Stimulated activated CD8-positive, alpha-beta memory T cell treated with anti-CD3 and anti-CD28 coated beads, Interleukin-12 subunit alpha, Interleukin-12 subunit beta, amount 100 ng/mL, for 4 hours (primary cell): ENCODE measurements around the gene FBXL17.

Source experiments
- DNase-seq: peaks from one replicate; pipeline ENCODE4 v3.0.0-alpha.2; 2020; ENCODE audit warnings: low read depth

FBXL17 gene

DNA sequence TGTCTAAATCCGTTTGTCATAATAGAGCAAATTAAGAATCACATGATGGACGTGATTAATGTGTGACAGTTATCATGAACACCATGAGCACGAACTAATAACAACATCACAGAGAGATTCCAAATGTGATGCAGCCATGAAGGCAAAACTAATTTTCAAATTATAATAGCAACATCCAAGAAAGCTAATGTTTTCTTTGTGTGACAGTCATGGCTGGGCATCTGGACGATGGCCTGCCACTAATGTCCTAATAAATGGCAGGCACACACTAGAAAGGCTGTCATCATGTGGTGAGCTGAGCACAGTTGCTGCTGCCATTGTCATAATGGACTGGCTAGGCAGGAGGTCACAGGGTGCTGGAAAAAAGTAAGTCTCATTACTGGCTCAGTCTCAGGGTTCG is 431.1 kb downstream of the FBXL17 start:
- no peak for DNase-seq

DNA sequence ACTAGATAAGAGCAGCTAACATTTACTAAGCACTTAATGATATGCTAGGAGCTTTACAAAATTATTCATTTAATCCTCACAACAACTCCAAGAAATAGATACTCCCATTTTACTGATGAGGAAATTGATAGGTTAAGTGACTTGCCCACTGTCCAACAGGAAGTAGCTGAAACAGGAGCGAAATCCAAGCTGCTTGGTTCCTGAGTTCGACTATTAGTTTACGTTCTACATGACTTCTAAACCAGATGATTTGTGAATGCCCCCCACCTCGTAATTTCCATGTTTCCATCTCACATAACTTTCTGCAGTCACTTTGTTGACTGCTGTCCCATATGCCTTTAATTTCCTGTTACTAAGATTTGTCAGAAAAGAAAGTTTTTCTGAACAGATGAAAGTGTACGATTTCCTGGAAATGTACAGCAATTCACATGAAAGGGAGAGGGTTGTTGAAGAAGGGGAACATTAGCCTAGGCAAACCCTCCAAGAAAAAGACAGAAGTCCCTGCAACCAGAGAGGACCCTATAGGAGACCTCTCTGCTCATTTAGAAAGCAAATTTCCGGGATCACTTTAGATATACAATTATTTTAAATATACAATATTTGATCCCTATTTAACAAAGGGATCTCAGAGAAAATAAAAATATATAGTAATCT is 432.1 kb downstream of the FBXL17 start:
- DNase-seq = no peak

DNA sequence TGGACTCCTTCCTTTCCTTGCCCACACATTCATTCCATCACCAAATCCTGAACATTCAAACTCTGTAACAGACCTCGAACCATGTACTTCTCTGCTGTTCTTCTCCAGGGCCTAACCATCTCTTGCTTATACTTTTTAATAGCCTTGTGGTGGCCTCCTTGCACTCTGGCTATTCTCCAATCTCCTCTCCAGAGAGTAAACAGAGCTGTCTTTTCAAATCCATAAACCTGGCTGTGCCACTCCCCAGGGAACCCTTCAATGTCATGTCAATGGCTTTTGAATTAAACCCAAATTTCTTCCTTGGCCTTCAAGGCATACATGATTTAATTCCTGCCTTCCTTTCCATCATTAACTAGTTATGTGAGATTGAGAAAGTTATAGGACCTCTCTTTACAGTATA is 433.5 kb downstream of the FBXL17 start:
- DNase-seq = no peak

DNA sequence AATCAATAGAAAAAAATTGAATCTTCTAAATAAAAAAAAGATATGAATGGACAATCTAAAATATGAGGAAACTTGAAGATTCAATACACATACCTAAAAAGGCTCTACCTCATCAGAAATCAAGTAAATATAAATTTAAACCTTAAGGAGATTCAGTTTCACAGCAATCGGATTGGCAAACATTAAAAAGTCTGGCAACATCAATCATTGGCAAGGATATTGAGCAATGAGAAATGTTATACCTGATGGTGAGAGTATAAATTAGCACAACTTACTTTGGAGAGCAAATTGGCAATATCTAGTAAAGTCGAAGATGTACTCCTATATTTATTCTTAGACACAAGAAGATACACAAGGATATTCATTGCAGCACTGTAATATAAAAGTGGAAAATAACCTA is 436.8 kb downstream of the FBXL17 start:
- no peak for DNase-seq

DNA sequence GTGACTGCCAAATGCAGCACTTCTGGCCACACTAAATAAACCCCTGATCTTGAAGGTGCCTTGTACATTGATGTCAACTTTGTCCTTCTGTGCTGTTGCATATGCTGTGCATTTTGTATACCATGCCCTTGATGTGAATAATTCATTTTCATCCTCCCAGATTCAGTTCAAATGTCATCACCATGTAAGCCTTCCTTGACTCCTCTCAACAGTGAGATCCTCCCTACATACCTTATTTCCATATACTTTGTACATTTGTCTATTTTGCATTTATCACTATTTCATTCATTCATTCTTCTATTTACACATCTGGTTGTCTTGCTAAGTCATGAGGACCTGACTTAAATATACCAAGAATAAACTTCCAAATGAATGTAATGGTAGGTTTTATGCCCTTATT is 438.0 kb downstream of the FBXL17 start:
- no peak for DNase-seq

DNA sequence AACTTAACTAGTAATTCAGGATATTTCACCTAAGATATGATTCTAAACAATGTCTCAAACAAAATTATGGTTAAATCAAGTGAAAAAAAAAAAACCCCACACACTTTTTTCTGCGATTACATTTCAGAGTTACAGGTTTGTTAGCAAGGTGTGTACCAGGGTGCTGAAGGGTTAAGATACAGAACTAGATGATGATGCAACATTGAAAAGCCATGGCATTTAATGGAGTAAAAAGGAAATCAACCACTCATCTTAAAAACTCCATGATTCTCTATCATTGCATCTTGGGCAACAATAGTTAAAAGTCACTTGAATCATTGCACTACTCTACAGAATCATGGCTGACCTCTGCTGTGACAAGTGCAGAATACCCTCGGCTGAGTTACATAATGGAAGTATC is 440.9 kb downstream of the FBXL17 start:
- DNase-seq = no peak

DNA sequence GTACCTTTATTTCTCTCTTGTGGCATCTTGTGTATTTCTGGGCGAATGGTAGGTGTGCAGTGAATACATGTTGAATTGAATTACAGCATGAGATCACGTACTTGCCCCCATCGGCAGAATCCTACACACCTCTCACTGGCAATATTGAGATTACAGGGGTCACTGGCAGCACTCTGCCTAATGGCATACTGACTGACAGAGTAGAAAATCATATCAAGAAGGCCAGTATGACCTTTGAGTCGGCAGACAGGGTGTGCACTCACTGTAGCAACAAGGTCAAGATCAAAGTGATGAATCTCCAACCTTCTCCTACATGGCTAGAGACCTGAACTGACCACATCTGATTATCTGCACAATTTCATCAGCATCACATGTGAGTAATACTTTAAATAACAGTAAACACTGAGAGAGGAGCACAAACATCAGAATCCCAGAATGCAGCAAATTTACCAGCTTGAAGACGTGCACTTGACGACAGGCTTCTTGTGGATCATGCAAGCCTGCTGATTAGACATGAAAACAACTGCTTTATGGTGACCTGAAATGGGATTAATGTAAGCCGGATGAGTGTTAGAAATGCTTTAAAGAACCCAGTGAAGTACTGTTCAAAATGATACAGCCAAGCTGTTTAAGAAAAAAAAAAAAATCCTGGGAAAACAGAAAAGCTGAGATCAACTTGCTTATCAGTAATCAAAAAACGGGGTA is 444.1 kb downstream of the FBXL17 start:
- DNase-seq = no peak

DNA sequence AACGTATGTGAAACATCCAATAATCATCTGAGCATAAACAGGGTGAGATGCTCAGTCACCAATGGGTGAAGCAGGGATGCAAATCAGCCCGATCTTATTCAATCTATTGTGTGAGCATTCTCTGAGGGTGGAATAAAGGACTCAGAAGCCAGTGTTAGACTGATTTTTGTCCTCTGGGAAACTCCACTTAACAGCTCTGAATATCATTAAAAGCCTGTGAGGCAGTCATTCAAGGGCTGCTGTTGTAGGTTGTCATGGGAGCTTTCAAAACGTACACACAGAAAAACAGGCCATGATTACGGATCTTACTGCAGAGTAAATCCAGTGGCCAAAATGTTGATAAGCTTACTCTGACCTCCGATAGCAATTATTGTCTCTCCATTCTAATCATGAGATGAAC is 444.7 kb downstream of the FBXL17 start:
- DNase-seq = no peak

DNA sequence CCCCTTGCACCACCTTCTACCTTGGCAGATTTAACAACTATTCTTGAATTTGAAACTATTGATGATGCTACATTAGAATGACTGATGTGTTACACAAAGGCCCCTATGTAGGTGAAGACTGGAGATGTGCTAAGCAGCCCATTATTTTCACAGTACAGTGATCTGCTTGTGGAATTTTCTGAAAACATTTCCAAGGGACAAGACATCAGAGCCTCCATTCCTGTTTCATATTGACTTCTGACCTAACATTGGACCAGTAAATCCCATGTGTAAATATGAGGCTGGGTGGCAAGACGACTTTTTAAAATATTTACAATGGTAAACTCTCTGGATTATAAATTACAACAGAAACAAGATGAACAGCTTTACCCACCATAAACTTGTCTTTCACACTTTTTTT is 445.4 kb downstream of the FBXL17 start:
- DNase-seq = no peak

DNA sequence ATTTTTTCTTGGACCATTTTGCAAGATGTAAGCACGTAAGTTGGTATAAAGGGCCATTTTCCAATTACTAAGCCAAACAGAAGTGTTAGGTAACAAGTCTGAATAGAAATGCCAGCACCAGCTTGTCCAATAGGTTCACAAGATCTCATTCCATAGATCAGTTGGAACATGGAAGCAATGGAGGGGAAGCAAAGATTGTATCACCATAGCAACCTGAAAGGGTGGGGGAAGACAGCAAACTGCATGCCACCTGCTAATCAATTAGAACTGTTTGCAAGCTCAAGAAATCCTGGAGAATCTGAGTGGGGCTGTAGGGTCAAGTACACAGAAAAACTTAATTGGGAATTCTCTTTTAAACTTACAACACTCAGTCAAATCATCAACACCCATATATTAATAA is 446.3 kb downstream of the FBXL17 start:
- no peak for DNase-seq

DNA sequence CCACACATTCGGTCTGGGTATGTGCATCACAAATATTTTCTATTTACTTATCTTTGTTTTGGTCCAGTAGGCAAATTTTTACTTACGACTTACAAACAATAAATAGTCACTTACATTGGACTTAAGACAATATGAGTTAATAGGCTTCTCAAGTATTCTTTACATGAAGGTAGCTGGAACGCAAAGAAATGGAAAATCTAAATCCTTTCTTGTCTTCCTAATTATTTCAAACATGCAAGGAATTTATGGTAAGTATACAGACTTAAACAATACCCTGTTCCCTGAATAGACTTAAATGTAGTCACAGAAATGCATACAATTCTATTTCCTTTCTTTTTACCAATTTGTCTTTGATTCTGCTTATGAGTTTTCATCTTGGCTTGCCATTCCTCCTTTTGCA is 448.6 kb downstream of the FBXL17 start:
- DNase-seq = no peak

DNA sequence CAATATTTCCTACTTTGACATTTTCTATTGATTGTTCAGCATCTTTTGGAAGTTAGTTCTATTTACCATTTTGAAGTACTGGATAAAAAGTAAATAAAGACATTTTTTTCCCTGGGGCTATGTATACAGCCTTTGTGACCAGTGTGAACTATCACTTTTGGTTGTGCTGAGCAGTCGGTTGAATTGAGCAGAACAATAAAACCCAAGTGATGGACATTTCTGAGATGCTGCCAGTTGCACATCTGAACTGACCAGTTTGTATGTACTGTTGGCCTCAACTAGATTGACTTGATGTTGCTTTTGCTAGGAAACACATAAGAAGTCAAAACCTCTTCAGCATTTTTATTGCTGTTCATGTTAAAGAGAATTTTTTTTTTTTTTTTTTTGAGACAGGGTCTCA is 451.0 kb downstream of the FBXL17 start:
- no peak for DNase-seq

DNA sequence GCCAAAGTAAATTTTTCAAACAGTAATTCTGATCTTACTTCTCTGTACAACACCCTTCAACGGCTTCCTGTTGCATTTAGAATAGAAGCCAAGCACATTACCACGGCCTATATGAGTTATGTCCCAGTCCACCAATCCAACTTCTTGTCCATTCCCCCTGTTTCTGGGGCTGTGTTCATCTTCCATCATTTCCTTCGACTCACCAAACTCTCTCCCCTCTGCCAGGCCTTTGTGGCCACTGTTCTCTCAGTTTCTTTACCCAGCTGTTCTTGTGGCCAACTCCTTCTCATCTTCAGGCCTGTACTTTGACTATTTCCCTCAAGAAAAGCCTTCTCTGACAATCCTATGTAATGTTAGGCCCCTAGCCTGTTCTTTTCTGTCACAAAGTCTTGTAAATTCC is 451.8 kb downstream of the FBXL17 start:
- no peak for DNase-seq

DNA sequence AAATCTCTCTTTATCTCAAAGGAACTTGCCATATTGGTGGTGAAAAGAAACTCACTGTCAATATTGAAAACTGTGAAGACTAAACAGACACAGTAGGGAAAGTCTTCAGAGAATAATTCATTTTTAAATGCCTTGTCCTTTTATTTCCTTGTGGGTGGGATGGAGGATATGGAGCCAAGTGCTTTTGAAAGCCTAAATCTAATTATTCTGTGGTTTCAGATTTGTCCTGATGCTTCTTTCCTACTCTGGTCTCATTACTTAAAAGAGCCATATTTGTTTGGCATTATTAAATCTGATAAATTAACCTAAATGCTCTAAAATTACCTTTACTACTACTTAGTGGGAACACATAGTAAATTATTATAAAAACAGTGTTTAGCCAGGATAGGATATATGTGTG is 452.8 kb downstream of the FBXL17 start:
- DNase-seq = no peak

DNA sequence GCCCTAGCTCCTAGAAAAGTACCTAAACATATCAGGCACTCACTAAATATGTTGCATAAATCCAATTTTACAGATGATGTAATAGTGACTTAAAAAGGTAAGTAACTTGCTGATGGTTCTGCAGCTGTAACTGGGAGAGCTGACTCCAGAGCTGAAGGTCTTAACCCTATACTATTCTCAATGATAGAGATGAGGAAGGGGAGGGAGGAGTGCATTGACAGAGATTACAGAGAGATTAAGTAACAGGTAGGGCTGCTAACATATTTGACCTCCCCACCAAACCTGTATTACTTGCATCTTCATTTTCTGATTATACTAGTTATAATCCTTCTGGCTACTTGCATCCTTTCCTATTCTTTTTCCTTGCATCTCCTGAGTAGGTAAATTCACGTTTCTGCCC is 455.8 kb downstream of the FBXL17 start:
- DNase-seq = no peak

DNA sequence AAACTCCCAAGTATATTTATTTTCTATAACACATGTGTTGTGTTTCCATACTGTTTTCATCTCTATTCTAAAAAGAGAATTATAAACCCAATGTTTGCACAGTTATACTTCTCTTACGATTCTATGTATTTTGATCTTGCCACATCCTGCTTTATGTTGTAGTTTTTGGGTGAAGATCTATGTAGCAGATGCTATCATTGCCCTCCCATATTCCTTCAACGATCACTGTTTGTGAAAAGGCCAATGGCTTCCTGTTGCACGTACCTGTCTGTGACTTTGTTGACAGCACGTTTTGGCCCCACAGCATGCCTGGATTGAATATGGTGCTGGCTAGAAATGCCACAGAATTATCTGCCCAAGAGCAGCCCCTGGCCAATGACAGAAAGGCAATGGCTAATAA is 456.7 kb downstream of the FBXL17 start:
- DNase-seq = no peak

DNA sequence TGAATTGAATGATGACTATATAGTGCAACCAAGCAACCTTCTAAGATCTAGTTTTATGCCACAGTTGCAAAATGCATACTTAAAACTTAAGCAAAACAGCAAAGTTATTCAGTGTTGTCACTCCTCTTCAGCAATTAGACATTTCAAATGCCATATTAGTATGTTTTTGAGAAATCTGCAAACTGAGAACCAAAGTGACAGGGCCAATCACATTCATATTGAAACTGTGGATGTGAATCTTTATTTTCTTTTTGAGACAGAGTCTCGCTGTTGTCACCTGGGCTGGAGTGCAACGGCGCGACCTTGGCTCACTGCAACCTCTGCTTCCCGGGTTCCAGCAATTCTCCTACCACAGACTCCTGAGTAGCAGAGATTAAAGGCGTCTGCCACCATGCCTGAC is 461.9 kb downstream of the FBXL17 start:
- no peak for DNase-seq

DNA sequence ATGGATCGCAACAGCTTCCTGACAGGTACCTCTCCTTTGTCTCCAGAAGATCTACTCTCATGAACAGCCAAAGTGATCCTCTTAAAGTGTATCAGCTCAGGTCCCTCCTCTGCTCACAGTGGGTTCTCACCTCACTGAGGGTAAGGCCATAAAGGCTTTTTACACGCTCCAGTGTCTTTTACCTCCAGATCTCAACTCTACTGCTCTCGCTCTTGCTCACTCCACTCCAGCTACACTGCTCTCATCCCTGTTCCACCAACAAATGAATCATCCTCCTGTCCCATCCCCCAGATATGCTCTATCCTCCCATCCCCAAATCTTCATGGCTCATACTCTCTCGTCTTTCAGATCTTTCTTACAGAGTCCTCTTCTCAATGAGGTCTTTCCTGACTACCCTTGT is 462.5 kb downstream of the FBXL17 start:
- DNase-seq = no peak

DNA sequence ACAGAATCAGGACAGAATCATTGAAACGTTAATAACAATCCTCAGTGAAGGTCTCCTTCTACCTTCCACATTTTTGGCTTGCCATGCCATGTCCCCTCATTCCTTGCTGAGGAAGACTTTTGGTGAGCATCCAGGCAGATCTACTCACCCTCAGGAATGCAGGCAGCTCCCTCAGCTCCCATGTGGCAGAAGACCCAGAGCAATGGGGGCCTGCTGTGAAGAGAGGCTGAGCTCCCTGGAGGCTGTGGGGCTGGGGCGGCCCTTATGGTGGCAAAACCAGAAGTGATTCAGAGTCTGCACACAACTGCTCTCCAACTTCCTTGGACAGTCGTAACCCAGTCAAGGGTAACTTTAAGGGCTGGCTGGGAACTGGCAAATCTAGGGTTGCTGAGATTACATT is 463.9 kb downstream of the FBXL17 start:
- DNase-seq = no peak

DNA sequence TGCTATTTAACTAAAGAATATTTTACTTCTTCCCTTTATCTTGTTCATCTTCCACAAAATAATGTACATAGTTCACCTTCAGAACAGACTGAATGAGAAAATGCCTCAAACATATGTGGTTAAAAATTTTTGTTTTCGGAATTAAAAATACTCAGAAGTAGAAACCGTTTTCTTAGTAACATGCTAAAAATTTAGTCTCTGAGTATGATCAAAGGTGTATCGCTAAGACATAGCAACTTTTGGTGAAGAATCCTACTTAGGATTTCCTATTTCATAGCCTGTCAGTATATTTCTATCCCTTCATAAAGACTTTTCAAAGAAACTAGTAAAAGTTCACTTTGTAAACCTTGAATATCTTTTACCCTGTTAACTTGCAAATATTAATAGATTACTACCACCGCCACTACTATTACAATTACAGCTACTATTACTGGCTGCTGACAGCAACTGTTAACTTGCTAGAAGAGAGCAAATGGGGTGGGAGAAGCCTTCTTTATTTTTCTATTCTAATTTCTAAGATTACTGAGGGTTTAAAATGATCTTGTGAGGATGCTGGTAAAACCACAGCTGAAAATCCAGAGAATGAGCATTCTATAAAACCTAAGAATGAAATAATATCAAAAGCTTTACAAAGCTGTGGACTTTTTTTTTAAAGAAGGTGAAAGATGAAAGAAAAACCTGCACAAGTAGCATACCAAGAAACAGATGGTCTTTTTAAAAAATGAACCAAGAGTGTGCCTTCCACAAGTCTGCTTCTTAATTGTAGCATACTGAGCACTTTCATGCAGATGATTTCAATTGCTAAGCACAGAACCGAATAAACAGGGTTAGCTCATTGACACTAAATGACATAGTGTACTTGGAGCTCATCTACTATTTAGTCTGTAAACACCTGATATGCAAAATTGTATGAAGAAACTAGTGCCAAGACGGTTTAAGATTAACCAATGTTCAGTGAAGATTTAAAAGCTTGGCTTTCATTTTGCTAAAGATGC is 464.9 kb downstream of the FBXL17 start:
- no peak for DNase-seq

DNA sequence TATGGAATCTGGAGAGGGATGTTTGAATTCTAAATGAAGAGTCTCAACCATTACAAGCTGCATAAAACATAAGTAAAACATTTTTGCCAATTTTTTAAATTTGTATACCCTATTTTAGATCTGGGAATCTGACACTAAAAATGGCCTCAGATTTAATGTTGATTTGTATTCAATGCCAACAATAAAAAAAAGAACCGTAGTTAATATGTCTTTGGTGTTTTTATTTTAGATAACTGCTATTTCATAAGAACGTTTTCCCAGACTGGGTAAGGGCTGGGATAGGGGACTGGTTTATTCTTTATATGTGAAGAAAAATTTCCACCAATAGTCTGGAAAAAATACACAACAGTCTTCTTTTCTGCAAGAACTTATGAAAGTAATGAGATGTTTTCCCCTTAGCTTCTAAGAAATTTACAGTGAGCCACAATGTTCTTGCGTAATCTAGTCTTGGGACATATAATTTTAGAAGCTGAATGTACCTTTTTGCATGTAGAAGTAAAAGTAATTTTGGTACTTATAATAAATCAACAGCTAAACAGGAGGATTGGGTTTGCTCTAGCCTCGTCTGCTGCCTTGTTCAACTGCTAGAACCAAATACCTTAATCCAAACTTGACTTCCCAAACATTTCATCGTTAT is 466.6 kb downstream of the FBXL17 start:
- no peak for DNase-seq

DNA sequence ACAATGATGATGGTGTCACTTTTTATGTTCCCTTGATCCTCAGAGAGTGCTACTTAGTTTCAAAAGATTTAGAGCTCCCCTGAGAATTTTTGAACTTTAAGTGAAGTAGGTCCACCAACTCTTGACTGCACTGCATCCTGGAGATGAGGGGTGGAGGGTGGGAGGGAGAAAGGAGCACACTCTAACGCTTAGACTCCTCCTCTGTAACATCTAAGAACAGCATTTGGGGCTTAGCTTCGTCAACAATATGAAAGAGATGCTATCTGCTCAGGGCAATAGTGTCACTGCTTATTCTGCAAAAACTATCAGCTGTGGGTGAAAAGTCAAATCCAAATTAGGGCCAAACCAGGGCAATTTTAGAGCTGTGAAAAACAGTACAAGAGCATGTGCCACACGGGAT is 468.4 kb downstream of the FBXL17 start:
- no peak for DNase-seq

DNA sequence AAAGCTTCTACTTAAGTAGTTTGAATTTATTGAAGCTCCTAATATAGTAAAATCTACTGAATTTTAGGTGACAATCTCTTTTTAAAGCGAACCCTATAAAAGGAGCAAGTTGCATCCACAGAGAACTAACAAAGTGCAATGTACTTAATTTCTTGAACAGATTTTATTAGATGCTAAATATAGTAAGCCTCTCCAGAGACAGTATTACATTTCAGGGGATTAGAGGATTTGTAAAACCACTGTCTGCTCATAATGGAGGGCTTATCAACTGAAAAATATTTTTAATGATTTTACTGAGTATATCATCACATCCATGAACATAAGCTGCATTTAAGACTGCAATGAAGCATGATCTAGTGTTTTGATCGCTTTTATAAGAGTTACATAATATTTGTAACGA is 481.2 kb downstream of the FBXL17 start:
- DNase-seq = no peak
